K562 (cell line): Measurements from ENCODE around the gene ZNF77. TPM values are rescaled to one million over a fixed set of nuclear protein-coding genes. Genes with fewer than 3 reads are reported as not detected.

ENCODE experiments used
- ATF3 ChIP-seq, 2 experiments: fragments of 450-650 bp in 1 of 2; sonication (generic) in 1 of 2; formaldehyde crosslinking in 1 of 2; IDR thresholded peaks in 1 of 2; conservative IDR thresholded peaks in 1 of 2; 2 replicates each; pipeline versions ENCODE4 v1.6.1 to v1.8.1; 2016 to 2023; ENCODE audit warnings: mild to moderate bottlenecking in 2 of 2, moderate library complexity in 2 of 2, inconsistent platforms in 1 of 2, missing genetic modification reagents in 1 of 2
- CTBP1 ChIP-seq: fragments of 450-650 bp; IDR thresholded peaks from 2 replicates; pipeline ENCODE4 v1.6.1; 2016; ENCODE audit warnings: borderline replicate concordance
- HMBOX1 ChIP-seq: sonication (generic); IDR thresholded peaks from 2 replicates; pipeline ENCODE4 v1.6.1; 2016
- NBN ChIP-seq: fragments of 450-650 bp; IDR thresholded peaks from 2 replicates; pipeline ENCODE4 v1.6.1; 2016; ENCODE audit warnings: low read depth, mild to moderate bottlenecking
- NFIC ChIP-seq: fragments of 450-650 bp; IDR thresholded peaks from 2 replicates; pipeline ENCODE4 v1.6.1; 2017; ENCODE audit warnings: mild to moderate bottlenecking, inconsistent platforms
- RERE ChIP-seq: sonication (generic); formaldehyde crosslinking; IDR thresholded peaks from 2 replicates; pipeline ENCODE4 v1.8.0; 2023; ENCODE audit warnings: missing genetic modification reagents, mild to moderate bottlenecking, borderline replicate concordance
- RNF2 ChIP-seq: sonication (generic); IDR thresholded peaks from 2 replicates; pipeline ENCODE4 v1.6.1; 2016
- SIN3A ChIP-seq, 2 experiments: fragments of 150-350 bp in 1 of 2; IDR thresholded peaks; 2 replicates each; pipeline ENCODE4 v1.6.1; 2011 to 2016; ENCODE audit warnings: borderline replicate concordance in 2 of 2, low read depth in 2 of 2, low read length in 2 of 2, mild to moderate bottlenecking in 2 of 2, moderate library complexity in 2 of 2; ENCODE audit not compliant: control insufficient read depth in 1 of 2
- SMAD2 ChIP-seq: fragments of 150-350 bp; IDR thresholded peaks from 2 replicates; pipeline ENCODE4 v1.6.1; 2014; ENCODE audit warnings: low read depth, mild to moderate bottlenecking, low read length
- TOE1 ChIP-seq, 2 experiments: fragments of 450-650 bp in 1 of 2; sonication (generic) in 1 of 2; formaldehyde crosslinking in 1 of 2; IDR thresholded peaks; 2 replicates each; pipeline versions ENCODE4 v1.7.1 to v1.8.0; 2016 to 2022; ENCODE audit warnings: borderline replicate concordance in 2 of 2, mild to moderate bottlenecking in 2 of 2, antibody characterized with exemption in 1 of 2, inconsistent platforms in 1 of 2, low read depth in 1 of 2, missing genetic modification reagents in 1 of 2, moderate library complexity in 1 of 2
- YBX1 ChIP-seq: fragments of 450-650 bp; IDR thresholded peaks from 2 replicates; pipeline ENCODE4 v1.7.1; 2016; ENCODE audit warnings: mild to moderate bottlenecking
- ZBTB12 ChIP-seq: fragments of 250-450 bp; sonication (Bioruptor Pico); IDR thresholded peaks from 2 replicates; pipeline ENCODE4 v1.4.0; 2020
- ZNF561 ChIP-seq: fragments of 450-650 bp; formaldehyde crosslinking; conservative IDR thresholded peaks from 2 replicates; pipeline ENCODE4 v1.4.0; 2020; ENCODE audit warnings: mild to moderate bottlenecking, moderate library complexity
- ZNF707 ChIP-seq: fragments of 250-450 bp; sonication (Bioruptor Pico); conservative IDR thresholded peaks from 2 replicates; pipeline ENCODE4 v1.8.0; 2022; ENCODE audit warnings: inconsistent platforms, mild to moderate bottlenecking, moderate library complexity
- polyA plus RNA-seq, 8 experiments: library from polyadenylated mRNA; depleted of rRNA in 4 of 8; stranded (reverse) in 5 of 8; unstranded in 3 of 8; fragments of >200 nt; fragmentation: Nextera tagmentation in 2 of 8; fragmentation: Illumina TruSeq in 1 of 8; extraction: Ambion mirVana in 2 of 8; extraction: Trizol in 1 of 8; gene quantifications; 2 replicates each; pipeline versions ENCODE4 v1.2.1 to v1.2.3, GENCODE V29; 2011 to 2014; ENCODE audit warnings: inconsistent platforms in 1 of 8, missing spikeins in 1 of 8
- total RNA-seq, 7 experiments: library from RNA; depleted of rRNA in 6 of 7; stranded (reverse); fragments of >200 nt in 6 of 7; fragmentation: Illumina TruSeq in 2 of 7; extraction: Trizol in 2 of 7; gene quantifications; 2 replicates each; pipeline versions ENCODE4 v1.2.1 to v1.2.3, GENCODE V29; 2011 to 2021; ENCODE audit warnings: low replicate concordance in 1 of 7

The ZNF77 gene
- total and polyA plus RNA-seq, 9 of the 15 experiments (the other 6 are each of a cell fraction or from before 2014, with no cell fraction given): 4.3 to 14.5 (median 7.7) TPM

GRCh38 chr19:2900296-2901252 is 44.2 kb downstream of the ZNF77 start, which contains the start of gene ZNF57 (continued):
- peak; percentile 69 for TF ChIP-seq ATF3 (IDR thresholded peaks at IDR 0.05)
- no peak for TF ChIP-seq ATF3 (CRISPR knock-in tag; conservative IDR thresholded peaks at IDR 0.05)
- no peak for TF ChIP-seq RNF2
- TF ChIP-seq YBX1: no peak
- TF ChIP-seq NBN: peak; percentile 46; the same call in 1 of the 2 replicates
- TF ChIP-seq RERE (CRISPR knock-in tag): 0 out of 2 replicates have a peak, but pooled peaks have one; percentile 43
- no peak for TF ChIP-seq ZNF707 (CRISPR knock-in tag)
- no peak for TF ChIP-seq SMAD2
- TF ChIP-seq SIN3A (IDR thresholded peaks at IDR 0.05; ENCODE audit: borderline replicate concordance in 2 of 2, control insufficient read depth in 1 of 2, low read depth in 2 of 2, low read length in 2 of 2): peak in 1 of 2 experiments; percentile 33; a peak in 1 of 4 replicates
- no peak for TF ChIP-seq ZNF561 (CRISPR knock-in tag)
- TF ChIP-seq CTBP1: peak; percentile 48; the same call in 1 of the 2 replicates
- TF ChIP-seq HMBOX1: no peak
- peak; percentile 67 for TF ChIP-seq ZBTB12 (CRISPR knock-in tag)
- peak; percentile 76 for TF ChIP-seq NFIC
- TF ChIP-seq TOE1 (IDR thresholded peaks at IDR 0.05; ENCODE audit: borderline replicate concordance): 0 out of 2 replicates have a peak, but pooled peaks have one; percentile 21
- 0 out of 2 replicates have a peak, but pooled peaks have one; percentile 42 for TF ChIP-seq TOE1 (CRISPR knock-in tag; IDR thresholded peaks at IDR 0.05; ENCODE audit: borderline replicate concordance, low read depth)
